GM12891 (cell line): Measurements from ENCODE around the gene SETD1B.
A peak's percentile ranks its signal among the peaks of the same experiment; 100 is the strongest.

ENCODE experiments used
- DNase-seq: peaks from one replicate; pipeline ENCODE4 v3.0.0; 2011; ENCODE audit warnings: low spot score; ENCODE audit not compliant: insufficient read length
- FAIRE-seq: peaks from 2 replicates; lab custom pipeline; 2011; peaks lifted over from hg19 to GRCh38; lab: Jason Lieb, UNC
- PAX5 ChIP-seq: IDR thresholded peaks from 2 replicates; pipeline ENCODE4 v1.6.1; 2011; ENCODE audit warnings: low read length, moderate library complexity, mild to moderate bottlenecking; ENCODE audit not compliant: insufficient read depth, severe bottlenecking
- POLR2A ChIP-seq: IDR thresholded peaks from 2 replicates; pipeline ENCODE4 v1.6.1; 2011; ENCODE audit warnings: low read depth, low read length, control low read depth
- POLR2AphosphoS5 ChIP-seq: IDR thresholded peaks from 2 replicates; pipeline ENCODE4 v1.6.1; 2011; ENCODE audit warnings: low read depth, low read length, control low read depth
- POU2F2 ChIP-seq: IDR thresholded peaks from 2 replicates; pipeline ENCODE4 v1.6.1; 2011; ENCODE audit warnings: low read depth, mild to moderate bottlenecking, control low read depth, low read length, moderate library complexity
- SPI1 ChIP-seq: IDR thresholded peaks from 2 replicates; pipeline ENCODE4 v1.6.1; 2011; ENCODE audit warnings: low read depth, low read length, control low read depth
- TAF1 ChIP-seq: IDR thresholded peaks from 2 replicates; pipeline ENCODE4 v1.6.1; 2011; ENCODE audit warnings: low read depth, low read length, control low read depth

The SETD1B gene

GRCh38 chr12:121794534-121795033, 9.2 kb upstream of the SETD1B start:
- no peak for TF ChIP-seq SPI1
- TF ChIP-seq POU2F2 = 0 out of 2 replicates have a peak, but pooled peaks have one; percentile 4
- no peak; the same call in 1 of the 2 replicates for TF ChIP-seq POLR2AphosphoS5
- TF ChIP-seq POLR2A = peak; percentile 28
- FAIRE-seq (peak; percentile 20), DNase-seq (no peak)

DNA sequence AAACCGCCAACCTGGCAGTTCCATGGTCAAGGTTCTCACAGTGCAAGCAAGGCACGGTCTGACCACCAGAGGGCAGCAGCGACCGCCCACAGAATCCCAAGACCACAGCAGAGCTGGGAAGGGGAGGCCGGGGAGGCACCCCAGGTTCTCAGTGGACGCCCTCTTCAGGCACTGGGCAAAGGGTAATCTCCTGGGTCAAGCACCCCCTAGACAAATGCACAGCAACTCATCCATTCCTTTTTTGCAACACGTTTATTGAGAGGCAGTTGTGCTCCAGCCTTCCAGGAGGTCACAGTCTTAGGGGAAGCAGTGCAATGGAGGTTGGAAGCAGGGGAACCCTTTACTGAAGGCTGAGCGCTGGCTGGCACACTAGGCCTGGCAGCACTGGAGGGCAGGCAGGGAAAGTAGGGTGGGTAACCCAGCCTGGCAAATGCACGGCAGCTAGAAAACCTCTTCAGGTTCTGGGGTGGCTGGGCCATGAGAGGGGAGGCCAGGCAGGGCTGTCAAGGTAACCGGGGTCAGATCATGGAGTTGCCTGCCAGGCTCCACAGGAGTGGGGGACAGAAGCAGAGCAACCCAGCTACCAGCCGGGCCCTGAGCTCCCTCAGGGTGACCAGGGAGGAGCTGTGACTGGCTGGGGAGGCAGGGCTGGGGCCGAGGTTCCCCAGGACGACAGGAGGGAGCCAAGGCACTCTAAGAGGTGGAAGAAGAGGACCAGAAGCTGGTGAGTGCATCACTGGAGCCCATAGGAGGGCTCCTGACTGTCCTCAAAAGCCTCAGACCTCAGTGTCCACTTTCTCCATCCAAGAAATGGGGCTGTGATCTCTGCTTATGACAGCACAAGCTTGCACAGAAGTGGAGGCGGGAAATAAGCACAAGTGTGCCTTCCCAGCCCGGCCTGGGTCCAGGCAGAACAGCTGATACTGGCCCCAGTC, 8.5 kb upstream of the SETD1B start:
- no peak for DNase-seq
- TF ChIP-seq PAX5 (no peak), TAF1 (no peak), POLR2A (0 out of 2 replicates have a peak, but pooled peaks have one; percentile 9), POLR2AphosphoS5 (peak; percentile 42)

GRCh38 chr12:121796855-121797751, 6.7 kb upstream of the SETD1B start:
- TF ChIP-seq TAF1 = no peak
- no peak for TF ChIP-seq POU2F2
- no peak for TF ChIP-seq POLR2AphosphoS5
- TF ChIP-seq PAX5 = no peak
- no peak; the same call in 1 of the 2 replicates for TF ChIP-seq POLR2A
- no peak for TF ChIP-seq SPI1
- no peak for FAIRE-seq
- DNase-seq = no peak

More for the DNA sequence above, 8.5 kb upstream of the SETD1B start:
- peak; percentile 83 for FAIRE-seq

GRCh38 chr12:121797937-121798786, 5.6 kb upstream of the SETD1B start:
- no peak; the same call in 1 of the 2 replicates for TF ChIP-seq POLR2A
- no peak for TF ChIP-seq PAX5
- TF ChIP-seq SPI1 = no peak
- TF ChIP-seq TAF1 = no peak
- TF ChIP-seq POLR2AphosphoS5 = no peak
- TF ChIP-seq POU2F2 = no peak
- DNase-seq = no peak
- no peak for FAIRE-seq

GRCh38 chr12:121798787-121799155, 5.0 kb upstream of the SETD1B start:
- DNase-seq = no peak
- FAIRE-seq = no peak
- TF ChIP-seq POLR2AphosphoS5 (no peak), POU2F2 (no peak), SPI1 (no peak), TAF1 (no peak), POLR2A (no peak), PAX5 (no peak)

DNA sequence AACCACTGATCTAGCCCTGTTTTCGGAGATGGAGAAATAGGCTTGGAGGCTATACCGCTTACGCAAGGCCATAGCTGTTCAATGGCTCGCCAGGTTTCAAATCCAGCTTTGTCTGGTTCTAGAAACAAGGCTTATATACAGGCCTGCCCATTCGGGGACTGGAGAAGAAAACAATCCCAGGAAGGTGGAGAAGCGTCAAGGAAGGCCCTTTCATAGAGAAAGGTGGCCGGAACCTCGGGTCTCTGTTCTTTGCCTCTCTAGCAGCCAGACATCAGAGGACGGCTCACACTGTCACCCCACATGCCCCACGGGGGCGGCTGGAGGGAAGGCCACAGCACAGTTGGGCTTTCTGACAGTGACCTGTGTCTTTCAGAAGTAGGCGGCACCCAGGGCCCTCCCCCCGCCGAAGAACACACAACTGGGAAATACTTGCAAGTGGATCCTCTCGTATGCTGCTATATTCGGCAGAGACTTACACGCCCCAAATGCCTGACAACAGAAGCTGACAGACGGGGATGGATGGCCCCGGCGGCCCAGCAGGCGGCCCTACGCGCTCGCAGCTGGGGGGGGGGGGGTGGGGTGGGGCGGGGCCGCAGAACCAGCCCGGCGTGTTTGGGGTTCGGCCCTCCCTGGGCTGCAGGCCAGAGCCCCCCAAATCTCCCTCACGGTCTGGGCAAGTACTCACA, 4.5 kb upstream of the SETD1B start:
- TF ChIP-seq POLR2AphosphoS5 (no peak), PAX5 (no peak), POU2F2 (no peak), SPI1 (no peak), POLR2A (no peak), TAF1 (no peak)
- FAIRE-seq (no peak), DNase-seq (no peak)

DNA sequence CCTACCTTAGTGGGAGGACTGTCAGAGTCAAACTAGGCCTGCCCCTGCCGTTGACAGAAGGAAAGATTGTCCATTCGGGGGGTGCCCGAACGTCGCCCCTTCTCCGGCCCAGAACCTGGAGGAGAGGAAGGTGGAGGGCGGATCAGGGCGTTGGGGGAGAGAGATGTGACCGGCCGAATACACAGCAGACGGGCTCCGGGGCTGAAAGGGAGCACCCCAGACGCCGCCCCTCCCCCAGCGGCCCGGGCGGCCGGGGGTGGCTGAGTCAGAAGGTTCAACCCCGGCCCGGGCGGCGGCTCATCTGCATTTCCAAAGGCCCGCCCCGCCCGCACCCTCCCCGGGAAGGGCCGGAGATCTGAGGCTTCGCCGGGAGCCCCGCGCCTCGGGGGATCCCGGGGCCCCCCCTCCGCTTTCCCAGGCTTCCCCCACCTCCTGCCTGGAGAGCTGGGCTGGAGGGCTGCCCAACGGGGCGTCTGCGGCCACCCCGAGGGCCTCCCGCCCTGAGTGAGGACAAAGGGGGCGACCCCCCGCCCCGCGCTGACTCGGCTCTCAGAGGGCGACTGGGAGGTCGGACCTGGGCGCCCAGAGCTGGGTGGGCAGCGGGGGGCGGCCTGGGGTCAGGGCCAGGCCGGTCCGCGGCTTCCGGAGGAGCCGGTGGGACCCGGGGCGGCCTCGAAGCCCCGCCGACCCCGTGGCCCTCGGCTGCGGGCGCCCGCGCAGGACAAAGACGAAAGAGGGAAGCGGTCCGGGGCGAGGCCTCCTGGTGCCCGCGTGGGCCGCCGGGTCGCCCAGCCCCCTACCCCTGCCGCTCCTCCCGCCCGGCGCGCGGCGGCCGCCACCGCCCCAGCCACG, 3.7 kb upstream of the SETD1B start:
- peak; percentile 79 for DNase-seq
- TF ChIP-seq POLR2A (peak; percentile 51; the same call in 1 of the 2 replicates), POLR2AphosphoS5 (0 out of 2 replicates have a peak, but pooled peaks have one; percentile 28), POU2F2 (peak; percentile 68), PAX5 (no peak), TAF1 (no peak), SPI1 (peak; percentile 31; the same call in 1 of the 2 replicates)
- peak; percentile 76 for FAIRE-seq
